Measurements from ENCODE around the gene NDUFB4. TPM values are rescaled to one million over a fixed set of nuclear protein-coding genes. Genes with fewer than 3 reads are reported as not detected.

NDUFB4 gene
- total RNA-seq, 1 donor from 2014 or later = 119 TPM

DNA sequence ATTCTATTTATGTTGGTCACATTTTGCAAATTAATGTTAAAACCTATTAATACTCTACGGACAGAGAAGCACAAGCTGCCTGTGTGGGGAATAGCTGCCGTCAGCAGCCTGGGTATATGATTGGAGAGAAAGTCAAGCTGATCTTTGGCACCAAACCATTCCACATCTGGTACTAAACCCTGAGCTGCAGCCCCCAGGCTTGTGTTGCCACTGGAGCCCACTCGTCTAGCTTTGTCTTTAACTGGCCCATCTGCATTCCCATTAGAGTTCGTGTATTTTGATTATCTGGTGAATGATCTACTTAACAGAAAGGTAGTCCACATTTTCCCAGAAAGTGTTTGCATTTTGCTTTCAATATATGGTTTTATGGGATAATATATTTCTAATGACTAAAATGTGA is 5.4 kb downstream of the NDUFB4 start:
- Mint-ChIP-seq H3K27me3 (ENCODE audit: unreplicated experiment) (no peaks in the 10 kb centered on the region), H3K36me3 (ENCODE audit: unreplicated experiment) (peaks cover 6% of the 10 kb centered on the region), H3K27ac (ENCODE audit: unreplicated experiment) (no peak overlapping the region), H3K4me3 (ENCODE audit: unreplicated experiment) (no peak overlapping the region), H3K4me1 (ENCODE audit: low read depth, unreplicated experiment) (no peaks in the 10 kb centered on the region), H3K9me3 (ENCODE audit: unreplicated experiment) (no peaks in the 10 kb centered on the region)
- DNase-seq = no peak
- no peak for TF ChIP-seq CTCF (IDR thresholded peaks at IDR 0.05; ENCODE audit: partially characterized antibody, unreplicated experiment)

DNA sequence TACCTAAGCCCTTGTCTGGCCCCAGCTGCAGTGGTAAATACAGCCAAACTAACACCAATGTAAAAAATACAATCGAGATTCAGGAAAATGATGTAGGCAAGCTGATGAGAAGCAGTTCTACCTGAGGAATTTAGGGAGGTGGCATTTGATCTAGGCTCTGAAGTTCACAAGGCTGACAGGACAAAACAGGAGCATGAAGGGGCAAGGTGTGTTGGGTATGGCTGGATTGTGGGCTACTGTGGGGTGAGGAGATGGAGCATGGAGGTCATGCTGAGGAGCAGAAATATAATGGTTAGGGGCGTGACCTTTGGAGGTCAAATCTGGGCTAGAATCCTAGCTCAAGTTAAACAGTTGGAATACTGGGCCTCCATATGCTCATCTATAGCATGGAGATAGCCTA is 6.5 kb downstream of the NDUFB4 start:
- no peak for DNase-seq
- no peak overlapping the region for H3K27ac Mint-ChIP-seq (ENCODE audit: unreplicated experiment)
- no peak for TF ChIP-seq CTCF (IDR thresholded peaks at IDR 0.05; ENCODE audit: partially characterized antibody, unreplicated experiment)

DNA sequence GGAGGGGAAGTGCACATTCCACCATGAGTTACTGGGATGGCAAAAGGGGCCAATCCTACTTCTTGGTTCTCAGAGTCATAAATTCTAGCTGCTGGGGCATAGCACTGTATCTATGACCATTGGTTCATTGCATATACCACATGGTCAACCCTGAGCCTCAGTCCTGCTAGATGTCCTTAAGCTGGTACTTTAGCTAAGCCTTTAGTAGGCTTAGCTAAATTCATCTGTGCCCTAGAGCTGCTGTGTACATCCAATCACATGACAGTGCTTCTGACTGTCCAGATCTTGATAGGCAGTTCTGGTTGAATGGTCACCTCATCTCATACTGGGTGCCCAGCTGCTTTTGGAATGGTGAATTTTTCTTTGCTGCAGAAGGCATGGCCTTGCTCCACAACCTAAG is 8.2 kb downstream of the NDUFB4 start:
- DNase-seq = no peak
- TF ChIP-seq CTCF (IDR thresholded peaks at IDR 0.05; ENCODE audit: partially characterized antibody, unreplicated experiment) = no peak
- Mint-ChIP-seq H3K27ac (ENCODE audit: unreplicated experiment) (no peak overlapping the region), H3K4me1 (ENCODE audit: low read depth, unreplicated experiment) (no peaks in the 10 kb centered on the region), H3K36me3 (ENCODE audit: unreplicated experiment) (peaks cover 6% of the 10 kb centered on the region), H3K27me3 (ENCODE audit: unreplicated experiment) (no peaks in the 10 kb centered on the region), H3K4me3 (ENCODE audit: unreplicated experiment) (no peak overlapping the region), H3K9me3 (ENCODE audit: unreplicated experiment) (peaks cover under 1% of the 10 kb centered on the region)

More for the DNA sequence above, 6.5 kb downstream of the NDUFB4 start:
- no peak overlapping the region for H3K4me3 Mint-ChIP-seq (ENCODE audit: unreplicated experiment)
- H3K9me3 Mint-ChIP-seq (ENCODE audit: unreplicated experiment) = no peaks in the 10 kb centered on the region
- no peaks in the 10 kb centered on the region for H3K4me1 Mint-ChIP-seq (ENCODE audit: low read depth, unreplicated experiment)
- H3K36me3 Mint-ChIP-seq (ENCODE audit: unreplicated experiment) = peaks cover 6% of the 10 kb centered on the region
- H3K27me3 Mint-ChIP-seq (ENCODE audit: unreplicated experiment) = no peaks in the 10 kb centered on the region

GRCh38 chr3:120604784-120605183 is 8.6 kb downstream of the NDUFB4 start:
- Mint-ChIP-seq H3K4me1 (ENCODE audit: low read depth, unreplicated experiment) (no peaks in the 10 kb centered on the region), H3K4me3 (ENCODE audit: unreplicated experiment) (no peak overlapping the region), H3K27ac (ENCODE audit: unreplicated experiment) (no peak overlapping the region), H3K27me3 (ENCODE audit: unreplicated experiment) (no peaks in the 10 kb centered on the region), H3K36me3 (ENCODE audit: unreplicated experiment) (peaks cover 6% of the 10 kb centered on the region), H3K9me3 (ENCODE audit: unreplicated experiment) (peaks cover 3% of the 10 kb centered on the region)
- DNase-seq = no peak
- no peak for TF ChIP-seq CTCF (IDR thresholded peaks at IDR 0.05; ENCODE audit: partially characterized antibody, unreplicated experiment)

GRCh38 chr3:120608506-120608905 is 12.4 kb downstream of the NDUFB4 start:
- Mint-ChIP-seq H3K4me3 (ENCODE audit: unreplicated experiment) (no peak overlapping the region), H3K4me1 (ENCODE audit: low read depth, unreplicated experiment) (no peaks in the 10 kb centered on the region), H3K36me3 (ENCODE audit: unreplicated experiment) (no peaks in the 10 kb centered on the region), H3K9me3 (ENCODE audit: unreplicated experiment) (peaks cover 3% of the 10 kb centered on the region), H3K27me3 (ENCODE audit: unreplicated experiment) (no peaks in the 10 kb centered on the region), H3K27ac (ENCODE audit: unreplicated experiment) (no peak overlapping the region)
- no peak for TF ChIP-seq CTCF (IDR thresholded peaks at IDR 0.05; ENCODE audit: partially characterized antibody, unreplicated experiment)
- DNase-seq = no peak
